Colonic mucosa (tissue), 4 donors: Measurements from ENCODE around the gene CSNK1D. TPM values are rescaled to one million over a fixed set of nuclear protein-coding genes. Genes with fewer than 3 reads are reported as not detected.

Source experiments
- DNase-seq: peaks from one replicate; pipeline ENCODE4 v3.0.0-alpha.2; 2020
- H3K27ac ChIP-seq: fragments of 200-600 bp; one replicate; pipeline ENCODE4 v1.8.0; 2021
- H3K27me3 ChIP-seq: fragments of 200-600 bp; one replicate; pipeline ENCODE4 v1.8.0; 2021
- H3K36me3 ChIP-seq: fragments of 200-600 bp; one replicate; pipeline ENCODE4 v1.8.0; 2021
- H3K4me1 ChIP-seq: fragments of 200-600 bp; one replicate; pipeline ENCODE4 v1.8.0; 2021; ENCODE audit warnings: mild to moderate bottlenecking
- H3K4me3 ChIP-seq: fragments of 200-600 bp; one replicate; pipeline ENCODE4 v1.8.0; 2021
- H3K9ac ChIP-seq, 2 donors: one replicate each; pipeline ENCODE4 v1.7.0; 2013; ENCODE audit warnings: control low read depth in 2 of 2, low read depth in 2 of 2, low read length in 2 of 2
- H3K9me3 ChIP-seq: fragments of 200-600 bp; one replicate; pipeline ENCODE4 v1.8.0; 2021
- intact Hi-C: fragments of 100-400 bp; cut with DNase I; formaldehyde crosslinking; loops from one replicate; pipeline ENCODE4 v1.14.1; 2022
- total RNA-seq, 2 donors: library from RNA; stranded (reverse); fragmentation: NEBNext Ultra II Directional in 1 of 2; extraction: Animal tissue kit (Norgen Biotek cat#: 25700) in 1 of 2; gene quantifications; one replicate each; pipeline ENCODE4 v1.2.1, GENCODE V29; 2021
- TF ChIP-seq, protein P1 (sequence below): fragments of 200-600 bp; IDR thresholded peaks from one replicate; pipeline ENCODE4 v1.8.0; 2022; ENCODE audit warnings: antibody characterized with exemption, mild to moderate bottlenecking
- donor health status: healthy.
- donor health status: DM: no; HTN: no; CAD: no.
- donor health status: DM: no; HTN: no; CAD: no.

CSNK1D gene
- total RNA-seq, 2 donors from 2014 or later = 136 to 138 TPM

- intact Hi-C loops = no loop called here
- DNase-seq = no peak
- H3K27me3 ChIP-seq = no peaks in the 10 kb centered on the region
- no peak overlapping the region for H3K9ac ChIP-seq
- no peak overlapping the region for H3K27ac ChIP-seq
- peaks cover 3% of the 10 kb centered on the region for H3K4me1 ChIP-seq
- H3K36me3 ChIP-seq = no peaks in the 10 kb centered on the region
- TF ChIP-seq, protein P1, sequence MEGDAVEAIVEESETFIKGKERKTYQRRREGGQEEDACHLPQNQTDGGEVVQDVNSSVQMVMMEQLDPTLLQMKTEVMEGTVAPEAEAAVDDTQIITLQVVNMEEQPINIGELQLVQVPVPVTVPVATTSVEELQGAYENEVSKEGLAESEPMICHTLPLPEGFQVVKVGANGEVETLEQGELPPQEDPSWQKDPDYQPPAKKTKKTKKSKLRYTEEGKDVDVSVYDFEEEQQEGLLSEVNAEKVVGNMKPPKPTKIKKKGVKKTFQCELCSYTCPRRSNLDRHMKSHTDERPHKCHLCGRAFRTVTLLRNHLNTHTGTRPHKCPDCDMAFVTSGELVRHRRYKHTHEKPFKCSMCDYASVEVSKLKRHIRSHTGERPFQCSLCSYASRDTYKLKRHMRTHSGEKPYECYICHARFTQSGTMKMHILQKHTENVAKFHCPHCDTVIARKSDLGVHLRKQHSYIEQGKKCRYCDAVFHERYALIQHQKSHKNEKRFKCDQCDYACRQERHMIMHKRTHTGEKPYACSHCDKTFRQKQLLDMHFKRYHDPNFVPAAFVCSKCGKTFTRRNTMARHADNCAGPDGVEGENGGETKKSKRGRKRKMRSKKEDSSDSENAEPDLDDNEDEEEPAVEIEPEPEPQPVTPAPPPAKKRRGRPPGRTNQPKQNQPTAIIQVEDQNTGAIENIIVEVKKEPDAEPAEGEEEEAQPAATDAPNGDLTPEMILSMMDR = no peak
- H3K9me3 ChIP-seq = no peaks in the 10 kb centered on the region
- H3K4me3 ChIP-seq = no peak overlapping the region
Observed at GRCh38 chr17:82278308-82278707, 4.8 kb upstream of the CSNK1D start.

GRCh38 chr17:82277851-82278250 is 4.4 kb upstream of the CSNK1D start:
- no peak overlapping the region for H3K27ac ChIP-seq
- no peaks in the 10 kb centered on the region for H3K9me3 ChIP-seq
- intact Hi-C loops = no loop called here
- TF ChIP-seq, protein P1 = no peak
- no peak for DNase-seq
- H3K9ac ChIP-seq = no peak overlapping the region
- H3K4me3 ChIP-seq = no peak overlapping the region
- H3K36me3 ChIP-seq = no peaks in the 10 kb centered on the region
- H3K27me3 ChIP-seq = no peaks in the 10 kb centered on the region
- H3K4me1 ChIP-seq = peaks cover 3% of the 10 kb centered on the region

DNA sequence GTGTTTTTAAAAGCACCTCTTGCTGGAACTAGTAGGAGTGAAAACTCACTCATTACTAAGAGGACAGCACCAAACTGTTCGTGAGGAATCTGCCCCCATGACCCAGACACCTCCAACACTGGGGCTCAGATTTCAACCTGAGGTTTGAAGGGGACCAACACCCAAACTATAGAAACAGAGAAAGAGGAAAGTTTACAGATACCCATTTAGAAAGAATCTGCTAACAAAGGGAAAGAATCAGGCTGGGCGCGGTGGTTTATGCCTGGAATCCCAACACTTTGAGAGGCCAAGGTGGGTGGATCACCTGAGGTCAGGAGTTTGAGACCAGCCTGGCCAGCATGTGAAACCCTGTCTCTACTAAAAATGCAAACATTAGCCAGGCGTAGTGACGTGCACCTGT is 3.4 kb upstream of the CSNK1D start:
- no peak overlapping the region for H3K9ac ChIP-seq
- no peaks in the 10 kb centered on the region for H3K27me3 ChIP-seq
- intact Hi-C loops = no loop called here
- DNase-seq = no peak
- H3K36me3 ChIP-seq = no peaks in the 10 kb centered on the region
- TF ChIP-seq, protein P1 = no peak
- H3K4me1 ChIP-seq = peaks cover 3% of the 10 kb centered on the region
- no peak overlapping the region for H3K27ac ChIP-seq
- H3K4me3 ChIP-seq = no peak overlapping the region
- no peaks in the 10 kb centered on the region for H3K9me3 ChIP-seq

GRCh38 chr17:82275326-82275725 is 1.8 kb upstream of the CSNK1D start:
- H3K9me3 ChIP-seq = no peaks in the 10 kb centered on the region
- no peaks in the 10 kb centered on the region for H3K27me3 ChIP-seq
- H3K9ac ChIP-seq = no peak overlapping the region
- H3K4me1 ChIP-seq = peaks cover 14% of the 10 kb centered on the region
- TF ChIP-seq, protein P1 = no peak
- intact Hi-C loops = no loop called here
- H3K27ac ChIP-seq = no peak overlapping the region
- no peaks in the 10 kb centered on the region for H3K36me3 ChIP-seq
- no peak overlapping the region for H3K4me3 ChIP-seq
- no peak for DNase-seq

DNA sequence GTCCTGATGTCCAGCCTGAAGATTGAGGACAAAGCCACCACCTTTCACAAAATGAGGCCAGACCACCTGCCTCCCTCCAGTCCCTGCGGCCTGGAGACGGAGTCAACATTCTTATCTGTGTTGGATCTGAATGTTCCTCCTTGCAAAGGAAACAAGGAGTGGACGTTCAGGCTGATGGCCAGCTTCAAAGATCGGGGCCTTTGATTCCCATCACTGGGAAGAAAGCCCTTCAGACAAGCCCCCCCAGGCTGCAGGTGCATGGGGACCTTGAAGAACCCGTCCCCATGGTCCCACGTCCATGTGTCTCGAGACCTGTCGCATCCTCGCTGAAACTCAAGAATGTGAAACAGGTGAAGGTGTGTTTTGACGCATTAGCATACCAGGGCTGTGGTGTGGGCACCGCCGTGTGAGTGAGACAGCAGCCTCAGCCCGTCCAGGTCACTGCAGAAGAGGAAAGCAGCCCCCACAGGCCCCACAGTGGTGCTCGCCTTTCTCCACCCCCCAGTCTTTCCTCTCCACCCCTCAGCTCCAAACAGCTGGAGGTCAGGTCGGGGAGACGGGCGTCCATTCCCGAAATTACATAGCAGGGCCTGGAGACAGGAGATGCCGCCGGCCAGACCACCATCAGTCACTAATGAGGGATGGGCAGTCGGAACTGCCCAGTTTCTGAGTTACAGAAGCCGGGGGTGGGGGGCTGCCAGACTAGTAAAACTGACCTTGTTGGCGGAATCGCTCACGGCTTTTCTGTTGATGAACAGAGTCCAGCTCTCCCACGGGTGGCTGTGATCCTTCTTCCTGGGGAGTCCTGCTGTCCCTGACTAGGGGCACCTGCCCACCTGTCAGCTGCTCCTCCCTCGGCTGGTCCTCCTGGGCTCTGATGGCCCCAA is 877 bp upstream of the CSNK1D start:
- Histone ChIP-seq H3K36me3 (no peaks in the 10 kb centered on the region), H3K27me3 (no peaks in the 10 kb centered on the region), H3K4me3 (peak overlapping the region; percentile 96), H3K9ac (peak overlapping the region; percentile 86 to 89), H3K4me1 (peaks cover 24% of the 10 kb centered on the region), H3K27ac (peak overlapping the region; percentile 96), H3K9me3 (no peaks in the 10 kb centered on the region)
- intact Hi-C loops = no loop called here
- DNase-seq = no peak
- TF ChIP-seq, protein P1 = no peak
